Measurements from ENCODE around the gene UNC5CL.

Gene UNC5CL

GRCh38 chr6:41079080-41079479 lies 40.1 kb upstream of the UNC5CL start:
- Mint-ChIP-seq H3K27ac (no peak overlapping the region), H3K36me3 (ENCODE audit: low read depth) (peaks cover 48% of the 10 kb centered on the region), H3K9me3 (no peaks in the 10 kb centered on the region), H3K27me3 (ENCODE audit: low read depth) (no peaks in the 10 kb centered on the region), H3K4me1 (peaks cover 23% of the 10 kb centered on the region), H3K4me3 (no peak overlapping the region)
- no peak for TF ChIP-seq CTCF (IDR thresholded peaks at IDR 0.05; ENCODE audit: unreplicated experiment in 3 of 3)

- H3K4me1 Mint-ChIP-seq: peaks cover 25% of the 10 kb centered on the region
- H3K27ac Mint-ChIP-seq: peak overlapping the region in 1 of 3 experiments; percentile 21
- H3K9me3 Mint-ChIP-seq: no peaks in the 10 kb centered on the region
- H3K36me3 Mint-ChIP-seq (ENCODE audit: low read depth): peaks cover 40% of the 10 kb centered on the region
- no peaks in the 10 kb centered on the region for H3K27me3 Mint-ChIP-seq (ENCODE audit: low read depth)
- H3K4me3 Mint-ChIP-seq: no peak overlapping the region
- no peak for TF ChIP-seq CTCF (IDR thresholded peaks at IDR 0.05; ENCODE audit: unreplicated experiment in 3 of 3)
These were observed 39.1 kb upstream of the UNC5CL start for GRCh38 chr6:41078101-41078500.

GRCh38 chr6:41077536-41077935 lies 38.5 kb upstream of the UNC5CL start:
- Mint-ChIP-seq H3K4me3 (no peak overlapping the region), H3K4me1 (peaks cover 25% of the 10 kb centered on the region), H3K27me3 (ENCODE audit: low read depth) (no peaks in the 10 kb centered on the region), H3K36me3 (ENCODE audit: low read depth) (peaks cover 35% of the 10 kb centered on the region), H3K9me3 (no peaks in the 10 kb centered on the region), H3K27ac (peak overlapping the region in 1 of 3 experiments; percentile 21)
- no peak for TF ChIP-seq CTCF (IDR thresholded peaks at IDR 0.05; ENCODE audit: unreplicated experiment in 3 of 3)

- Mint-ChIP-seq H3K27me3 (ENCODE audit: low read depth) (no peaks in the 10 kb centered on the region), H3K27ac (peak overlapping the region; percentile 91 to 99 (median 94)), H3K9me3 (no peaks in the 10 kb centered on the region), H3K4me3 (peak overlapping the region; percentile 98), H3K36me3 (ENCODE audit: low read depth) (peaks cover 23% of the 10 kb centered on the region), H3K4me1 (peaks cover 32% of the 10 kb centered on the region)
- TF ChIP-seq CTCF (IDR thresholded peaks at IDR 0.05; ENCODE audit: unreplicated experiment in 3 of 3): no peak
These were observed 36.9 kb upstream of the UNC5CL start for GRCh38 chr6:41075651-41076626.

GRCh38 chr6:41074692-41075436 lies 35.8 kb upstream of the UNC5CL start:
- TF ChIP-seq CTCF (IDR thresholded peaks at IDR 0.05; ENCODE audit: unreplicated experiment in 3 of 3): no peak
- H3K4me1 Mint-ChIP-seq: peaks cover 39% of the 10 kb centered on the region
- peak overlapping the region; percentile 98 for H3K4me3 Mint-ChIP-seq
- no peaks in the 10 kb centered on the region for H3K9me3 Mint-ChIP-seq
- H3K36me3 Mint-ChIP-seq (ENCODE audit: low read depth): peaks cover 12% of the 10 kb centered on the region
- peak overlapping the region; percentile 91 to 99 (median 94) for H3K27ac Mint-ChIP-seq
- no peaks in the 10 kb centered on the region for H3K27me3 Mint-ChIP-seq (ENCODE audit: low read depth)
